NCI-H2196 (cell line): Measurements from ENCODE around the gene SGSM2.

Experiments
- DNase-seq: peaks from one replicate; lab custom pipeline; 2025; ENCODE audit not compliant: unreplicated experiment; lab: John Stamatoyannopoulos, UW

SGSM2 gene

GRCh38 chr17:2384439-2385127, 47.3 kb downstream of the SGSM2 start:
- no peak for DNase-seq

GRCh38 chr17:2385240-2386210, 48.2 kb downstream of the SGSM2 start:
- DNase-seq: no peak

- DNase-seq: no peak
These were observed 49.2 kb downstream of the SGSM2 start for GRCh38 chr17:2386400-2387085.

- no peak for DNase-seq
These were observed 50.1 kb downstream of the SGSM2 start for GRCh38 chr17:2387086-2388019.

- no peak for DNase-seq
These were observed 50.9 kb downstream of the SGSM2 start for GRCh38 chr17:2388020-2388682.

- no peak for DNase-seq
These were observed 51.4 kb downstream of the SGSM2 start for GRCh38 chr17:2388683-2389055.

GRCh38 chr17:2390199-2390836, 53.0 kb downstream of the SGSM2 start:
- DNase-seq: no peak

- DNase-seq: no peak
These were observed 54.4 kb downstream of the SGSM2 start for GRCh38 chr17:2391597-2392251.

GRCh38 chr17:2392252-2393173, 55.2 kb downstream of the SGSM2 start:
- DNase-seq: peak; percentile 83

GRCh38 chr17:2393174-2393953, 56.1 kb downstream of the SGSM2 start:
- peak; percentile 80 for DNase-seq

- no peak for DNase-seq
These were observed 56.9 kb downstream of the SGSM2 start for GRCh38 chr17:2393954-2394749.

GRCh38 chr17:2394775-2395201, 57.5 kb downstream of the SGSM2 start:
- DNase-seq: no peak

GRCh38 chr17:2395258-2396181, 58.2 kb downstream of the SGSM2 start:
- DNase-seq: peak; percentile 4

- peak; percentile 2 for DNase-seq
These were observed 58.9 kb downstream of the SGSM2 start for GRCh38 chr17:2396192-2396567.

GRCh38 chr17:2396568-2397246, 59.4 kb downstream of the SGSM2 start:
- DNase-seq: peak; percentile 84
